Stimulated activated CD4-positive, alpha-beta T cell treated with anti-CD3 and anti-CD28 coated beads, Interleukin-2, amount 100 ng/mL, for 4 hours (primary cell): ENCODE results near the gene CEP55.
A peak's percentile ranks its signal among the peaks of the same experiment; 100 is the strongest.
"Not testable (repeated sequence)": the region's sequence is repeated elsewhere in the genome, so short reads cannot be mapped to it uniquely, and the experiment has no call there.

Experiments used
- DNase-seq: peaks from one replicate; pipeline ENCODE4 v3.0.0-alpha.2; 2020; ENCODE audit warnings: low read depth

The CEP55 gene

DNA sequence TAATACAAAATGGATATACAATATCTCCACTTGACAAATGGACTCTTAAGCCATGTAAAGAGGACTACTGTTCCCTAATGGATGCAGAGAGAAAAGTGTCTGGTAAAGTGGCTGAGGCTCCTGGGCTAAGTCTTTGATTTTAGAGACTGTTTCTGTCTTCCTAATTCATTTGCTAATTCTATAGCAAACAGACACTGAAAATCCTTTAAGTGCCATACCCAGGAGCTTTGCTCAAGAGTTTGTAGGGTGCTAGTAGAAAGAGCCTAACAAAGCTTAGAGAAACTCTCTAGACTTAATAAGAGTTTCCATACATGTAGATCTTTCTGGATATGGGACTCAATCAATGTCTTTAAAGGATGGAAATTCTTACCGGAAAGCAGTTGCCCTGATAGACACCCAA lies 16.7 kb downstream of the CEP55 start:
- DNase-seq: no peak

DNA sequence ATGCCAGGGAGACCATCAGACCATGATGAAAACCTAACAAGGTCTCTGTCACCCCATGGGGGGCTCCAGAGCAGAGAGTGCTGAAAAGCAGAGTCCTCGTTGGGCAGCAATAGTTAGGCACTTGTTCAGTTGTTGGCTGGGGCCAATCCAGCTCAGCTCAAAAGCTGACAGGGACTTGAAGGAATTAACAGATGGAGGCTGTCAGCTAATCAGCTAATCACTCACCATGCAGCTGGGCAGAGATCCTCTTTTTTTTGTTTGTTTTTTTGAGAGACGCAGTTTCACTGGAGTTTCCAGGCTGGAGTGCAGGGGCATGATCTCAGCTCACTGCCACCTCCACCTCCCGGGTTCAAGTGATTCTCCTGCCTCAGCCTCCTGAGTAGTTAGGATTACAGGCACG lies 18.1 kb downstream of the CEP55 start:
- DNase-seq: no peak

DNA sequence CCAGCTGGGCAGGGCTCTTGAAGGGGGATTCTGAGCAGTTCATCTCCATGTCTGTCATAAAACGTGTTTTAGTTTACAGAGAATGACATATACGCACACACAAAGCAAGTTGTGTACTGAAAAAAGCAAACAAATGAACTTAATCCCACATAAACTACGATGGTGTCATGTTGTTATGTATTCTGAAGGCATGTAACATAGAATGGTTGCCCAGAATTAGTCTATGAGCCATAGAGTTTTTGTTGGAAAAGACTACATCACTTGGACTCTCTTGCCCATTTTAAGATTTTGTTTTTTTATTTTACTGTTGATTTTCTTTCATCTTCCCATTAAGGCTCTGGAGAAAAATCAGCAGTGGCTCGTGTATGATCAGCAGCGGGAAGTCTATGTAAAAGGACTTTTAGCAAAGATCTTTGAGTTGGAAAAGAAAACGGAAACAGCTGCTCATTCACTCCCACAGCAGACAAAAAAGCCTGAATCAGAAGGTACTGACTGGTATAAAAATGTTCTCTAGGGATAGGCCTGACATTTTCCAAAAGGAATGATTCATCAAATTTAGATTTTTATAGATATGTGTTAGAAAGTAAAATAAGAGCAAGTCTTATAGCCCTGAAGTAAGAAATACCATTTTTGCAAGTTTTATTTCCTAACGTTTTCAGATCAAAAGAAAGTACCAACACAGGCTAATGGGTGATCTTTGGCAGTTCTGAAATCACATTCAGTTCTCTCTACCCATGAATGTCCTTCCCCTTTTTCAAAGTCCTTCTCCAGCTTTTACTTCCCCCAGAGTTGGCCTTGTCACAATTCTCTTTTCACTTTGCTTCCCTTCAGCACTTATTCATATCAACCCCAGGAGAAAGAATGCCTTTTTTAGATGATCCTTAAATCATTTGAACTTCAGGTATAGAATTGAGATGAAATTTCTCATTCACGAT lies 18.9 kb downstream of the CEP55 start:
- DNase-seq: no peak

DNA sequence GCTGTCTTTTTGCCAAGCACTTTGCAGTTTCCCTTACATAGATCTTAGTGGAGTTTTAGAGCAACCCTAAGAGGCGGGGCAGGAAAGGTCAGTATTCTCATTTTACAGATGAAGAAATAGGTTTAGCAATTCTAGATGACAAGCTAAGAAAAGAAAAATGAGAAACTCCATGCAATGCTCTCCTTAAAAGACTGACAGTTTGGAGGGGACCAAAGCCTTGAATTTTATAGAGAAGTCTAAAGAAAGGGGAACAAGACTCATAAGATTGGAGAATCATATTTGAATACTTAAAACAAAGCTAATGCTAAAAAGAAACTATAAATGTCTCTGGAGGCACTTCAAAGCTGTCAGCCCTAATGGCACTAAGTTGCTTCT lies 19.6 kb downstream of the CEP55 start:
- DNase-seq: no peak

DNA sequence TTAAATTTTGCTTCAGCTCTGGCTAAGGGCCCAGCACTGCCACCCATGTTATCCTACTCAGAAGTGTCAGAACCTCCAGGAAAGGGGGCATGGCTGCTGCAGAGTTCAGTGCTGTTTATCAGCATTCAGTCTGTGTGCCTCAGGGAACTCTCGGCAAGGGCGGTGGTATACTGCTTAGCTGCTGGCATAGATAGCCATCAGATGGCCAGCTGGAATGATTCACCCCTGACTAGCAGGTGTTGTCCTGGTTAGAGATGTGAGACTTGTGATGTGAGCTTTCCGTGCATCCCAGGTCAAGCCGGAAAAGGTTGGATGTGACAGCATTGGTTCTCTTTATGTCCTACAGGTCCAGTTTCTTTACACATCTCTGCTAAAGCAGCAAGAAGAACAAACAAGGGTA lies 22.1 kb downstream of the CEP55 start:
- DNase-seq: no peak

DNA sequence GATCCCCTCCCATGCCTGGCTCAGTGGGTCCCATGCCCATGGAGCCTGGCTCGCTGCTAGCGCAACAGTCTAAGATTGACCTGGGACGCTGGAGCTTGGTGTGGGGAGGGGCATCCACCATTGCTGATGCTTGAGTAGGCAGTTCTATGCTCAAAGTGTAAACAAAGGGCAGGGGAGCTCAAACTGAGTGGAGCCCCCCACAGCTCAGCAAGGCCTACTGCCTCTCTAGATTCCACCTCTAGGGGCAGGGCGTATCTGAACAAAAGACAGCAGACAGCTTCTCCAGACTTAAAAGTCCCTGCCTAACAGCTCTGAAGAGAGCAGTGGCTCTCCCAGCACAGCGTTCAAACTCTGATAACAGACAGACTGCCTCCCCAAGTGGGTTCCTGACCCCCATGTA lies 38.9 kb downstream of the CEP55 start:
- DNase-seq: no peak

DNA sequence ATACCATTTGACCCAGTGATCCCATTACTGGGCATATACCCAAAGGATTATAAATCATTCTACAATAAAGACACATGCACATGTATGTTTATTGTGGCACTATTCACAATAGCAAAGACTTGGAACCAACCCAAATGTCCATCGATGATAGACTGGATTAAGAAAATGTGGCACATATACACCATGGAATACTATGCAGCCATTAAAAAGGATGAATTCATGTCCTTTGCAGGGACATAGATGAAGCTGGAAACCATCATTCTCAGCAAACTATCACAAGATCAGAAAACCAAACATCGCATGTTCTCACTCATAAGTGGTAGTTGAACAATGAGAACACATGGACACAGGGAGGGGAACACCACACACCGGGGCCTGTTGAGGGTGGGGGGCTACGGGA lies 44.5 kb downstream of the CEP55 start:
- not testable (repeated sequence) for DNase-seq

DNA sequence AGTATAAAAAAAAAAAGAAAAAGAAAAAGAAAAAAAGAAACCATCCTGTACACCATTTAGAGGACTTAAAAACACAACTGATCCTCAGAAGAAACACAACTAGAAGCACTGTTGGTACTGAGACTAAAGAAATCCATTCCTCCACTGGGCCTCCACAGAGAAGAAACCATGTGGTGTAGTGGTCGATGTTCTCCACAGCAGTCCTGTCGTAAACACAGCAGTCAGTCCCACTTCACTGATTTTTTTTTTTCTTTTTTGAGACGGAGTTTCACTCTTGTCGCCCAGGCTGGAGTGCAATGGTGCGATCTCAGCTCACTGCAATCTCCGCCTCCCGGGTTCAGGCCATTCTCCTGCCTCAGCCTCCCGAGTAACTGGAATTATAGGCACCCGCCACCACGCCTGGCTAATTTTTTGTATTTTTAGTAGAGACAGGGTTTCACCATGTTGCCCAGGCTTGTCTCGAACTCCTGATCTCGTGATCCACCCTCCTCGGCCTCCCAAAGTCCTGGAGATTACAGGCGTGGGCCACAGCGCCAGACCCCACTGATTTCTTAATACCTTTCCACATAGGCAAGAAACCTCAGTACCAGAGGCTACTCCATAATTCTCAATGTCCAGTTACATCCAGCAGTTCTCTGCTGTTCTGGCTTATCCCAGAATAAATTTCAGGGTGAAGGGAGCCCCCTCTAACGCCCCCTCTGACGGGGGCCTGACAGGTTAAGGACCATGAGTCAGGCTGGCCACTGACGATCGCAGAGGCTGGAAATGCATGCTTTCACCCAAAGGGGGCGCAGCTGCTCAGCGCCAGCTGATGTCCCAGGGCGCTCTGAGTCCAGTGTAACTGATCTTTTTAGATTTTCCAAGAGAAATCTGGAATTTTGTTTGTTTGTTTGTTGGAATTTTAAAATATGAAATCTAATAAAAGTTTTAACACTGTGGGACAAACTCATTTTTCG lies 45.3 kb downstream of the CEP55 start:
- DNase-seq: no peak

DNA sequence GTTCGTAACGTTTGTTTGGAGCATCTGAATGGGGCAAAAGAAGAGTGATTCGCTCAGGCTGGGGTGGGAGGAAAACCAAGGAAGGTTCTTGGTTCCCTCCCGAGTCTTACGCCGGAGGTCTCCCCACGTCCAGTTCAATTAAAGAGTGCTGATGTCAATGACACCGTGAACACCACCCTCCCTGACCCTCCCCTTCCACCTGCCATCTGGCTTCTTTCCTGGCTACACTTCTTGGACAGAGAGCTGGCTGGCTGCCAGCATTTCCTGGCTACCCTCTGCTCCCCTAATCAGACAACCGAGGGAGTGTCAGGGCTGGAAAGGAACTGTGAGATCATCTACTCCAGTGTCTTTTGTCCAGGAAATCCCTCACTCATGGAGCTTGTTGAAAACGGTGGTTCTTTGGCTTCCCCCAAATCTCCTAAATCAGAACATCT lies 46.0 kb downstream of the CEP55 start:
- no peak for DNase-seq

DNA sequence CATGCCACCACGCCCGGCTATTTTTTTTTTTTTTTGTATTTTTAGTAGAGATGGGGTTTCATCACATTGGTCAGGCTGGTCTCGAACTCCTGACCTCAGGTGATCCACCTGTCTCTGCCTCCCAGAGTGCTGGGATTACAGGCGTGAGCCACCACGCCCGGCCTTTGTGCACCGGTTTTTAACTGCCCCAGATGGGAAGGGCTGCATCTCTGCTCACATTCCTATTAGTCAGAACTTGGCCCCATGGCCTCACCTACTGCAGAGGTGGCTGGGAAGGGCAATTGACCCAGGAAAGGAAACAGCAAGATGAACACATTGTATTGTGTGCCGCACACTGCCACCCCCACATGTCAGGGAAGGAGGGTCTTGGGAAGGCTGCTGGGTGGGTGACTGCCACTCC lies 50.6 kb downstream of the CEP55 start:
- DNase-seq: not testable (repeated sequence)

DNA sequence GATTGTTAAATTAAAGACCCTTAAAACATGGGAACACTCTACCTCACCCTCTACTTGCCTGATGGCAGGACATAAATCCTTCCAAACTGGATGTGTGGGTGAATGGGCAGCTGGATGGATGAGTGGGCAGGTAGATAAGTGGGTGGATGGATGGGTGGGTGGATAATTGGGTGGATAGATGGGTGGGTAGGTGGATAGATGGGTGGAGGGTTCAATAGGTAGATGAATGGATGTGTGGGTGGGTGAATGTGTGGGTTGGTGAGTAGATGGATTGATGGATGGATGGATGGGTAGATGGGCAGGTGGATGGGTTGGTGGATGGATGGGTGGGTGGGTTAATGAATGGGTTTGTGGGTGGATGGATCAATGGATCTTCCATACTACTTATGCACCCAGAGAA lies 51.1 kb downstream of the CEP55 start:
- no peak for DNase-seq

DNA sequence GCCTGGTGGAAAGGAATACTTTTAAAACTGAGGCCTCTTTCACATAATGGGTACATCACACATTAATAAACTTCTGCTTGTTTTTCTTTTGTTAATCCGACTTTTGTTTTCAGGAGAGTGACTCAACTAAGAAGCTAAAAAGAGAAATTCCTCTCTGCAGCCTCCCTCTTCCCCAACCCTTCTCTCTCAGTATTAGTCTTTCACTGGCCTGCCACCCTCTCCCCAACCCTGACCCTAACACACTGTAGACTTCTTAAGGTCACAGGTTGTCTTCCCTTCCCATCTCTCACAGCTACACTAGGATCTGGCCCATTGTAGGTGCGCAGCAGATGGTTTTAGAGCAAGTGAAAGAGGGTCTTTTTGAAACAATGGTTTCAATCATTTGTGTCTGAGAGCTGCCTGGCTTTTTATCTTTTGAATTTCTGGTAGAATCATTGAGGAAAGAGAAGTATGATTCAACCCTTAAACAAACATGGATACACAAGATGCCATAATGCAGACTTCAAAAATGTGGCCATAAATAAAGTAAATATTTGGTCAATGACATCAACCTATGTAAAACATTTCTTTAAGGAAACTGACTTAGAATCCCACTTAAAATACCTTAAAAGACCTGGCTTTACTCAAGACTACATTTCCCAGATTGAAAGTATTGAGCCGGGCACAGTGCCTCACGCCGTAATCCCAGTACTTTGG lies 52.1 kb downstream of the CEP55 start:
- no peak for DNase-seq

DNA sequence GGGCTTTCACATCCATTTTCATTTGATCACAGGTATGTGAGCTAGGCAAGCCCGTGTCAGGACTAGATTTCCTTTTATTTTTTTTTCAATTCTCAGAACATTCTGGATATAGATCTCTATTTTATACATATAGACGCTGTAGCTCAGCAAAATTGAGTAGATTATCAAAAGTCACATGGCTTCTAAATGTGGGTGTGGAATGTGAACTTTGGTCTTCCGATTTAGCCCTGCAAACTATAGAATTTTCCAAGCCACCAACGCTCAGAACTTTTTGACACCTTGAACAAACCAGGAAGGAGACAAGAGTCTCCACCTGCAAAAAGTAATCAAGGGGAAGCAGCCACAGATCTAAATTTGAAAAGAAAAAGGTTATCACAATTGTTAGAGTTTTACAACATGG lies 54.2 kb downstream of the CEP55 start:
- DNase-seq: no peak

DNA sequence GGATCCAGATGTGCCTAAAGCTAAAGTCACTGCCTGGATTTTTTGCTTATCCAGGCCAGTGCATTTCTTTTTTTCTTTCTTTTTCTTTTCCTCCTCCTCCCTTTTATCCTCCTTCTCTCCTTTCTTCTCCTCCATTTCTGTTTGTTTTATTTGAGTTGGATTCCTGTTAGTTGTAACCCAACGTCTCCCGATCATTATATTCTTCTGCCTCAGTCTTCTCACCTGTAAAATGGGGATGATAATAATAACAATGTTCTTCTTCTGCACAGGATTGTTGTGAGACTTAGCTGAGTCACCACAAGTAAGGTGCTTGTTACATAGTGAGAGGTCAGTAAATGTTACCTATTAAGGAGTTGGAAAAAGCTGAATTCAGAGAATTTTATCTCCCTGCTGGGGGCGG lies 56.4 kb downstream of the CEP55 start:
- DNase-seq: no peak

DNA sequence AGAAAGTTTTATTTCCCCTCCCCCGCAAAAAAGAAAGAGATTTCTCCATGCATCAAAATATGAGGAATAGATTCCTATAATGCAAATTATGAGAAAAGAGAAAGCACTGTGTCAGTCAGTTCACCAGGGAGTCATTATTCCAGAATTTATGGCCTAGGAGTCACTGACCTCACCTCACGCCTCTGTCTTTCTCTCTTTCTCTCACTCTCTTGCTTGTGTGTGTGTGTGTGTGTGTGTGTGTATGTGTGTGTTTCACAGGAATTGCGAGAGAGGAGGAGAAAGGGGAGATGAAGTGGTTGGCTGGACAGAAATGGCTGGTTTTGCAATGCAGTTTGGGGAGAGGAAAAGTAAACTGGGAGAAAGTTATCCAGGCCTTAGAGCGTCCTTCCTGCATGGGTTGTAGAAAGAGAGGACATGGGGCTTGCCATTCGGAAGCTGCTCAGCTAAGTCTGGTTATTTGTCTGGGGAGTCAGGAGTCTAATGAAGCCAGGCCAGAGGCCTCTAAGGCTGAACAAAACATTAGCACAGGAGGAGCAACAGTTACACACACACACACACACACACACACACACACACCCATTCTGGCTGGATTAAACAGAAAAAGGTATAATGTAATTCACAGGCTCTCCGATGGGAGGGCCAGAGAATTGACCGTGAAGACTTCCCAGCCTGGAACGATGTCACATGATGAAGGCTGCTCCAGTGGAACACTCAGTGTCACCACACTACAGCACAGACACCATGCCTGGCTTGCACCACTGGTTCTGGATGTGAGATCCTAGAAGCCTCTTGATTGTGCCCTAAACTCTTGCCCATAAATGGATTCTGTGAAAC lies 57.3 kb downstream of the CEP55 start:
- DNase-seq: no peak

DNA sequence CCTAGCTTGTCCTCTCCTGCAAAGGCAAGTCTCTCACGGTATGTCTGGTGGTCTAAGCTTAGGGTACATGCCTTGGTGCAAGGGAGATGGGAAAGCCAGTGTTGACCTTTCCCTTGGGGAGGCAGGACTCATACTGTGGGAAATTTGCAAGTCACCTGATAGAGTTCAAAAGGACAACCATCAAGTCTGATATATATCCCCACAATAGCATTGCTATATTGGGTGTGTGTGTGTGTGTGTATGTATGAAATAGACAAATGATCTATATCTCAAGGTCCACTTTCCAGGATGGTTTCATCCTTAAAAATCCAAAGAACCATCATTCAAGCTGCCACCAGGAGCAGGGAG lies 57.9 kb downstream of the CEP55 start:
- DNase-seq: no peak

DNA sequence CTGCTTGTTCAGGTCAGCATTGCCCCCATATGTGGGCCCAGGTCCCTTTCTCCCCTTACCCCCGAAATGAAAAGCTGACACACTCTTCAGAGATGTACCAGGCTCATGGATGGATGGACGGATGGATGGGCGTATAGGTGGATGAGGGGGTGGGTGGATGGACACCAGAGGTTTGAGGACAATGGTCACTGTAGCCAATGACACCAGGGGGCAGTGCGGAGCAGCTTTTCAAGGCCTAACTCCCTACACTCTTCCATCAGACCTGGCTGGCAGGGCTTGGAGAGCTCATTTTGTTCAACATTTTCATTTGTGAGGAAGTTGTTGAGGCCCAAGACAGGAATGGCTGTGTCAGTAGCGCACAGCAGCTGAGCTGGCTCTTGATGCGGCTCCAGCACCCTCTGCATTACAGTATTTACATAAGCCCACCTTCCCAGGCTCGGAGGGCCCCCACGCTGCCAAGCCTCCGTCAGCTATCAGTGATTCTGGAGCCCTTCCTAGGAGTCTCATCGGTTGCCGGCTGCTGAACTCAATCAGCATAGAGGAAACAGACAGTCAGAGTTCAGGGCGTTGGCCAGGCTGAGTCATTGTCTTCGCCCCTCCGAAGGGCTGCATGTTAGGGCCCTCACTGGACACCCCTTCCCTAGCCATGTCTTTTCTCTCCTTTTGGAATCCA lies 58.5 kb downstream of the CEP55 start:
- peak; percentile 10 for DNase-seq

DNA sequence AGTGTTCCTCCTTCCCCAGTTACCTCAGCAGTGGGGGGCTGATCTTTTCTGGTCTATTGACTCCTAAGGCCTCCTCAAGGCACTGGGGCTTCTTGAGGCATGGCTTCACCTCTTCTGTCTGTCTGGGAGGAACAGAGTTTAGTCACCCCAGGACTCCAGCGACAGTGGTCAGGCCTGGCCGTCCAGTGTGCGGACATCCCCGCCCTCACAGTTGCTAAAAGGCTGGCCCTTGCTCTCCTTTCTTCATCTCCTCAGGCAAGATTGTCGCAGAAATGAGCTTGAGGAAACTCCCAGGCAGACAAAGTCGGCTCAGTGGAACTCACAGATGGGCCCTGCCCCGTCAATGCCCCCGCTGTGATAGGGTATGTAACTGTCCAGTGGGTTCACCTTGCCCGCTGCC lies 63.1 kb downstream of the CEP55 start:
- no peak for DNase-seq

DNA sequence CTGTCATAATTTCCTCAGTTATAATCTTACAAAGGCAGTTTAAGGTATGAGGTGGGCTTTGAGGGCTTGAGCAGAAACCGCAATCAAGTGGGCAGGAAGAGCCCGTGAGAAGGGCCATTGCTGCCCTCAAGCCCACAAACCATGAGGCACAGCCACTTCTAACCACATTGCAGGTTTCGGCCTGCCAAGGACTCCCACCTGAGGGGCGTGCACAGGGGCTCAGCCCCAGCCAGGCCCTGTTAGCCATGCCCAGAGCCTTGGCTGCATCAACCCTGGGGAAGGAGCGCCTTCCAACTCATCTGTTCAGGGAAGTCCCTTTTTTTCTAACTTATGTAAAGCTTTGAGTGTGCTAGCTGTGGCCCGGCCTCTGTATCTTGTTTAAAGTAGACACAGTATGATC lies 64.1 kb downstream of the CEP55 start:
- no peak for DNase-seq

DNA sequence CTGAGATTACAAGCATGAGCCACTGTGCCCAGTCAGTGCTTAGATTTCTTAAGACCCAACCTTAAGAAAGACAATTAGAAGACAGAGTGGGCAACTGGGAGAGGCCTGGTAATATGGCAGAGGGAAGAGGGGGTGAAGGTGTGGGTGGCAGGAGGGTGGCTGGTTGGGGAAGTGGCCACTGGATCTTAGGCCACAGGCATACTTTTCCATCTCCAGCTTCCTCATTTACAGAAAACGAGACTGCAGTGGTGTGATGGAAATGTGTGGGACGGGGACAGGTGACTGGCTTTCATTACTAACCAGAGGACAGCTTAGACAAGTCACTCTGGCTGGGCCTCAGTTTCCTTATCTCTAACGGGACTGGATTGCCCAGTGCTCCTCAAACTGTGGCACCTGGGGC lies 69.0 kb downstream of the CEP55 start:
- DNase-seq: no peak
